Measurements from ENCODE around the gene MAN1C1.

GRCh38 chr1:25598879-25599278 lies 17.7 kb upstream of the MAN1C1 start:
- TF ChIP-seq CTCF (conservative IDR thresholded peaks at IDR 0.05), result no peak
- TF ChIP-seq ZFX (IDR thresholded peaks at IDR 0.05), result no peak

All from C4-2B (cell line).